ENCODE results near the gene NIT2. TPM values are rescaled to one million over a fixed set of nuclear protein-coding genes. Genes with fewer than 3 reads are reported as not detected.

Gene NIT2
- total and polyA plus RNA-seq, 9 of the 15 experiments (the other 6 are each of a cell fraction or from before 2014, with no cell fraction given): 11.4 to 62.2 (median 22.1) TPM

DNA sequence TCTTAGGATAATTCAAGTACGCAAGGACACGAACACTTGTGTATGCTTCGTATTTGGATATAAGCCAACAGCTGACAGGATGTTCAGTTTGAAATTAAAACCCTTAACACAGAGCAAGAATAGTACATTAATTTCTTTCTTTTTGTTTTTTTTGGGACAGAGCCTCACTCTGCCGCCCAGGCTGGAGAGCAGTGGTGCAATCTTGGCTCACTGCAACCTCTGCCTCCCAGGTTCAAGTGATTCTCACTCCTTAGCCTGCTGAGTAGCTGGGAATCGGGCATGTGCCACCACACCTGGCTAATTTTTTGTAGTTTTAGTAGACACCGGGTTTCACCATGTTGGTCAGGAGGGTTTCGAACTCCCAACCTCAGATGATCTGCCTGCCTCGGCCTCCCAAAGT, 33.9 kb downstream of the NIT2 start:
- FAIRE-seq (no peak), ATAC-seq (no peak), DNase-seq (ENCODE audit: extremely low read depth in 1 of 4, low spot score in 3 of 4) (no peak)
- in situ Hi-C loops (cut with MboI): no loop called here
- POLR2A ChIA-PET: interaction anchor here (0.8 kb wide), 1 partner anchor 9 kb away, joined by 3 read pairs; no protein-coding TSS in a partner anchor
- Histone ChIP-seq H4K20me1 (replicated peaks; ENCODE audit: control insufficient read depth, insufficient read depth, low read length) (no peaks in the 10 kb centered on the region), H3K9me3 (replicated peaks; ENCODE audit: control insufficient read depth, insufficient read depth, low read depth, low read length) (no peaks in the 10 kb centered on the region), H3K9me1 (ENCODE audit: control insufficient read depth, insufficient read depth, low read length) (peaks cover 3% of the 10 kb centered on the region), H2AFZ (ENCODE audit: low read depth, low read length) (no peak overlapping the region), H3K4me1 (replicated peaks in 1 of 2; ENCODE audit: control insufficient read depth in 2 of 2, insufficient read depth in 2 of 2, low read length in 2 of 2) (no peaks in the 10 kb centered on the region), H3K27ac (ENCODE audit: extremely low read depth, low read depth, low read length) (no peak overlapping the region), H3K79me2 (ENCODE audit: control insufficient read depth, insufficient read depth, low read length) (no peaks in the 10 kb centered on the region), H3K27me3 (ENCODE audit: control insufficient read depth in 2 of 2, insufficient read depth in 2 of 2, low read length in 2 of 2) (no peaks in the 10 kb centered on the region), H3K4me2 (ENCODE audit: insufficient read depth, low read length) (no peak overlapping the region), H3K9ac (ENCODE audit: insufficient read depth in 1 of 2, low read depth in 2 of 2, low read length in 2 of 2) (no peak overlapping the region), H3K4me3 (no peak overlapping the region), H3K36me3 (ENCODE audit: control insufficient read depth, insufficient read depth, low read length) (peaks cover 90% of the 10 kb centered on the region)
- WGBS (ENCODE audit: insufficient coverage, low coverage, missing lambda C conversion rate): 92% methylated on average over 5 of the region's 8 CpGs
- TF ChIP-seq TOE1 (IDR thresholded peaks at IDR 0.05; ENCODE audit: borderline replicate concordance) (no peak), TOE1 (CRISPR knock-in tag; IDR thresholded peaks at IDR 0.05; ENCODE audit: borderline replicate concordance, low read depth) (no peak), ZNF584 (CRISPR knock-in tag; IDR thresholded peaks at IDR 0.05; ENCODE audit: low read depth) (no peak), HMBOX1 (IDR thresholded peaks at IDR 0.05) (no peak), DDX20 (tag; IDR thresholded peaks at IDR 0.05; ENCODE audit: low read depth) (no peak), CEBPB (tag; IDR thresholded peaks at IDR 0.05) (no peak), KDM4B (IDR thresholded peaks at IDR 0.05; ENCODE audit: borderline replicate concordance in 2 of 2, low read depth in 1 of 2) (no peak)
- TF ChIP-seq, protein P1, sequence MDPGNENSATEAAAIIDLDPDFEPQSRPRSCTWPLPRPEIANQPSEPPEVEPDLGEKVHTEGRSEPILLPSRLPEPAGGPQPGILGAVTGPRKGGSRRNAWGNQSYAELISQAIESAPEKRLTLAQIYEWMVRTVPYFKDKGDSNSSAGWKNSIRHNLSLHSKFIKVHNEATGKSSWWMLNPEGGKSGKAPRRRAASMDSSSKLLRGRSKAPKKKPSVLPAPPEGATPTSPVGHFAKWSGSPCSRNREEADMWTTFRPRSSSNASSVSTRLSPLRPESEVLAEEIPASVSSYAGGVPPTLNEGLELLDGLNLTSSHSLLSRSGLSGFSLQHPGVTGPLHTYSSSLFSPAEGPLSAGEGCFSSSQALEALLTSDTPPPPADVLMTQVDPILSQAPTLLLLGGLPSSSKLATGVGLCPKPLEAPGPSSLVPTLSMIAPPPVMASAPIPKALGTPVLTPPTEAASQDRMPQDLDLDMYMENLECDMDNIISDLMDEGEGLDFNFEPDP (CRISPR knock-in tag; IDR thresholded peaks at IDR 0.05): no peak
- intact Hi-C loops (cut with micrococcal nuclease): no loop called here
- CTCF ChIA-PET (ENCODE audit: low intra/inter-chr PET ratio): no interaction called here
- no TSS peak for BruUV-seq (replicated peaks)
